Neural cell (in vitro differentiated cells): ENCODE results near the gene IFNL3. TPM values are rescaled to one million over a fixed set of nuclear protein-coding genes. Genes with fewer than 3 reads are reported as not detected.

Source experiments
- H2AFZ ChIP-seq: fragments of 200-600, 300-800 bp; sonication (generic), shearing (Covaris generic); 2 replicates; pipeline ENCODE4 v1.6.0; 2014; ENCODE audit warnings: low read depth, mild to moderate bottlenecking, antibody characterized with exemption, low read length, moderate library complexity
- H3F3A ChIP-seq: fragments of 200-600 bp; shearing (Covaris generic); 2 replicates; pipeline ENCODE4 v1.6.1; 2016; ENCODE audit warnings: mild to moderate bottlenecking, moderate library complexity, mixed read lengths, antibody characterized with exemption, low read length; ENCODE audit not compliant: insufficient read depth, poor library complexity, severe bottlenecking
- H3K27ac ChIP-seq: fragments of 200-600, 300-800 bp; sonication (generic), shearing (Covaris generic); 2 replicates; pipeline ENCODE4 v1.5.1; 2014; ENCODE audit warnings: mild to moderate bottlenecking, low read length, moderate library complexity
- H3K27me3 ChIP-seq: fragments of 300-800, 200-600 bp; sonication (generic), shearing (Covaris generic); 2 replicates; pipeline ENCODE4 v1.6.0; 2014; ENCODE audit warnings: mild to moderate bottlenecking, low read depth, low read length, moderate library complexity; ENCODE audit not compliant: insufficient read depth
- H3K36me3 ChIP-seq: fragments of 300-800, 200-600 bp; sonication (generic), shearing (Covaris generic); 2 replicates; pipeline ENCODE4 v1.5.1; 2014; ENCODE audit warnings: mild to moderate bottlenecking, antibody characterized with exemption, low read length, moderate library complexity; ENCODE audit not compliant: insufficient read depth
- H3K4me2 ChIP-seq: fragments of 300-800, 200-600 bp; sonication (generic), shearing (Covaris generic); 2 replicates; pipeline ENCODE4 v1.6.0; 2014; ENCODE audit warnings: mild to moderate bottlenecking, low read length
- H3K4me3 ChIP-seq: fragments of 300-800, 200-600 bp; sonication (generic), shearing (Covaris generic); 2 replicates; pipeline ENCODE4 v1.5.1; 2014; ENCODE audit warnings: mild to moderate bottlenecking, low read length, moderate library complexity
- H3K79me2 ChIP-seq: fragments of 200-600 bp; shearing (Covaris generic); replicated peaks from 2 replicates; pipeline ENCODE4 v1.6.0; 2014; ENCODE audit warnings: mild to moderate bottlenecking, low read length, moderate library complexity; ENCODE audit not compliant: insufficient read depth
- H3K9ac ChIP-seq: fragments of 300-800, 200-600 bp; sonication (generic), shearing (Covaris generic); 2 replicates; pipeline ENCODE4 v1.6.1; 2016; ENCODE audit warnings: mild to moderate bottlenecking, low read length, mixed read lengths
- H3K9me2 ChIP-seq: fragments of 200-600 bp; shearing (Covaris generic); 2 replicates; pipeline ENCODE4 v1.6.1; 2016; ENCODE audit warnings: mild to moderate bottlenecking, low read length, mixed read lengths; ENCODE audit not compliant: insufficient read depth
- H3K9me3 ChIP-seq: fragments of 200-600, 300-800 bp; sonication (generic), shearing (Covaris generic); 2 replicates; pipeline ENCODE4 v1.6.1; 2016; ENCODE audit warnings: mild to moderate bottlenecking, mixed run types, low read length, moderate library complexity, mixed read lengths
- H4K20me1 ChIP-seq: fragments of 200-600 bp; shearing (Covaris generic); 2 replicates; pipeline ENCODE4 v1.6.1; 2016; ENCODE audit warnings: mild to moderate bottlenecking, mixed run types; ENCODE audit not compliant: insufficient read depth
- EP300 ChIP-seq: fragments of 450-650 bp; conservative IDR thresholded peaks from 2 replicates; pipeline ENCODE4 v1.6.1; 2014; ENCODE audit warnings: antibody characterized with exemption, mild to moderate bottlenecking, moderate library complexity; ENCODE audit not compliant: poor library complexity, severe bottlenecking
- EZH2 ChIP-seq: fragments of 200-600, 300-800 bp; shearing (Covaris generic), sonication (generic); IDR thresholded peaks from 2 replicates; pipeline ENCODE4 v1.6.1; 2014; ENCODE audit warnings: antibody characterized with exemption, low read length, borderline replicate concordance, mild to moderate bottlenecking; ENCODE audit not compliant: insufficient read depth, poor library complexity, severe bottlenecking
- MXI1 ChIP-seq: fragments of 450-650 bp; conservative IDR thresholded peaks from 2 replicates; pipeline ENCODE4 v1.6.1; 2014; ENCODE audit warnings: antibody characterized with exemption, mild to moderate bottlenecking; ENCODE audit not compliant: poor library complexity, severe bottlenecking
- POLR2AphosphoS5 ChIP-seq: IDR thresholded peaks from 2 replicates; pipeline ENCODE4 v1.6.1; 2012
- RAD21 ChIP-seq: fragments of 450-650 bp; conservative IDR thresholded peaks from 2 replicates; pipeline ENCODE4 v1.6.1; 2014; ENCODE audit warnings: antibody characterized with exemption, mild to moderate bottlenecking, moderate library complexity
- REST ChIP-seq: IDR thresholded peaks from 2 replicates; pipeline ENCODE4 v1.6.1; 2012; ENCODE audit warnings: borderline replicate concordance
- SMC3 ChIP-seq: fragments of 450-650 bp; conservative IDR thresholded peaks from 2 replicates; pipeline ENCODE4 v1.6.1; 2014; ENCODE audit warnings: antibody characterized with exemption, mild to moderate bottlenecking, moderate library complexity; ENCODE audit not compliant: poor library complexity
- TAF1 ChIP-seq: IDR thresholded peaks from 2 replicates; pipeline ENCODE4 v1.6.1; 2012; ENCODE audit warnings: low read depth
- polyA plus RNA-seq: library from polyadenylated mRNA; depleted of rRNA; stranded (reverse); fragments of >200 nt; gene quantifications from 2 replicates; pipeline ENCODE4 v1.2.3, GENCODE V29; 2014
- TF ChIP-seq, protein P1 (sequence below): fragments of 450-650 bp; IDR thresholded peaks from 2 replicates; pipeline ENCODE4 v1.5.1; 2014; ENCODE audit warnings: antibody characterized with exemption, mild to moderate bottlenecking, moderate library complexity; ENCODE audit not compliant: poor library complexity, severe bottlenecking

Gene IFNL3
- polyA plus RNA-seq, 1 donor from 2014 or later: not detected

DNA sequence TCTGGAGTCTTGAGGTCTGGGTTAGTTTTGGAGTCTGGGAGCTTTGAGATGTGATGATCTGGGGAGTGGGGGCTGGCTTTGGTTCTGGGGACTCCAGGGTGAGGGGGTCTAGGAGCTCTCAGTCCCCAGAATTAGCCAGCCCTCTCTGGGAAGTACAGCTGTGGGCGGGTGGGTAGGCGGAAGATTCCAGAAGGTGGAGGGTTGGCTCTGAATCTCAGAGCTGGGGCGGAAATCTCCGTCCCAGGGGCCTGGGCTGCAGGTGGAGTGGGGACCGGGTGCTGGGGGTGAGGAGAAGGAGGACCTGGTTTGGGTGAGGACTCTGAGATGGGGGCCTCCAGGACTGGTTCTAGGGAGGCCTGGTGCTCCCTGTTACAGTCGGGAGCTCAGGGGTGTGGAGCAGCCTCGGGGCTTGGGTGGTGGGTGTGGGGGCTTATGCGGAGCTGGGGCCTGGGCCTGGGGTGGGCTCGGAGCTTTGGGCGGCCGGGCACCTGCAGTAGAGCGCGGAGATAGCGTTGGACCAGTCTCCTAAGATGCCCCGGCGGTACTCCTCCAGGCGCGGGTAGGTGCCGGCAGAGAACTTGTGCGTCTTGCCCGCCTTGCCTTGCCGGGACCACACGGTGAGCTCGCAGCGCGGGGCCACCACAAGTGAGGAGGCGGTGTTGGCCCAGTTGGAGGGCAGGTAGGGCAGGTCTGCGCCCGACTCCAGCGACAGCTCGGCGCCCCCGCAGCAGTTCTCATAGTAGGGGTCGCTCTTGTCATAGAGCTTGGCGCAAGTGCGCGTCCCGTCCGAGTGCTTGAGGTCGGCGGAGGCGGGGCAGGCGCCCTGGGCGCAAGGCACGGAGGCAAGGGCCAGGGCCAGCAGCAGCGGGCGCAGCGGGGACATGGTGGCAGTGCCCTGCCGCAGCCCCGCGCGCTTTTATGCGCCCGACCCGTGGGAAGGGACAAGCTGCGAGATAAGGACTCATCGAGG, 41.1 kb downstream of the IFNL3 start, which contains the start of gene SYCN:
SYCN (minus strand) TSS at position 892 of the 970 bp plus-strand sequence; CDS start at position 883, 9 bp downstream.
- no peaks in the 10 kb centered on the region for H4K20me1 ChIP-seq
- H3K9ac ChIP-seq: no peak within 1 kb of the TSS
- no peaks in the 10 kb centered on the region for H3K36me3 ChIP-seq
- H3K9me2 ChIP-seq: no peaks in the 10 kb centered on the region
- TF ChIP-seq, protein P1, sequence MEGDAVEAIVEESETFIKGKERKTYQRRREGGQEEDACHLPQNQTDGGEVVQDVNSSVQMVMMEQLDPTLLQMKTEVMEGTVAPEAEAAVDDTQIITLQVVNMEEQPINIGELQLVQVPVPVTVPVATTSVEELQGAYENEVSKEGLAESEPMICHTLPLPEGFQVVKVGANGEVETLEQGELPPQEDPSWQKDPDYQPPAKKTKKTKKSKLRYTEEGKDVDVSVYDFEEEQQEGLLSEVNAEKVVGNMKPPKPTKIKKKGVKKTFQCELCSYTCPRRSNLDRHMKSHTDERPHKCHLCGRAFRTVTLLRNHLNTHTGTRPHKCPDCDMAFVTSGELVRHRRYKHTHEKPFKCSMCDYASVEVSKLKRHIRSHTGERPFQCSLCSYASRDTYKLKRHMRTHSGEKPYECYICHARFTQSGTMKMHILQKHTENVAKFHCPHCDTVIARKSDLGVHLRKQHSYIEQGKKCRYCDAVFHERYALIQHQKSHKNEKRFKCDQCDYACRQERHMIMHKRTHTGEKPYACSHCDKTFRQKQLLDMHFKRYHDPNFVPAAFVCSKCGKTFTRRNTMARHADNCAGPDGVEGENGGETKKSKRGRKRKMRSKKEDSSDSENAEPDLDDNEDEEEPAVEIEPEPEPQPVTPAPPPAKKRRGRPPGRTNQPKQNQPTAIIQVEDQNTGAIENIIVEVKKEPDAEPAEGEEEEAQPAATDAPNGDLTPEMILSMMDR: no peak
- TF ChIP-seq MXI1: no peak
- no peak for TF ChIP-seq EP300
- TF ChIP-seq REST: no peak
- TF ChIP-seq POLR2AphosphoS5: no peak
- TF ChIP-seq EZH2: no peak
- TF ChIP-seq SMC3: no peak
- TF ChIP-seq TAF1: no peak
- no peak for TF ChIP-seq RAD21
- no peak within 1 kb of the TSS for H3K4me3 ChIP-seq
- no peaks in the 10 kb centered on the region for H3K79me2 ChIP-seq
- H3K27ac ChIP-seq: no peak within 1 kb of the TSS
- H3K9me3 ChIP-seq: no peaks in the 10 kb centered on the region
- H3K4me2 ChIP-seq: no peak within 1 kb of the TSS
- H3K27me3 ChIP-seq: peaks cover 17% of the 10 kb centered on the region
- H2AFZ ChIP-seq: no peak within 1 kb of the TSS
- no peaks in the 10 kb centered on the region for H3F3A ChIP-seq

DNA sequence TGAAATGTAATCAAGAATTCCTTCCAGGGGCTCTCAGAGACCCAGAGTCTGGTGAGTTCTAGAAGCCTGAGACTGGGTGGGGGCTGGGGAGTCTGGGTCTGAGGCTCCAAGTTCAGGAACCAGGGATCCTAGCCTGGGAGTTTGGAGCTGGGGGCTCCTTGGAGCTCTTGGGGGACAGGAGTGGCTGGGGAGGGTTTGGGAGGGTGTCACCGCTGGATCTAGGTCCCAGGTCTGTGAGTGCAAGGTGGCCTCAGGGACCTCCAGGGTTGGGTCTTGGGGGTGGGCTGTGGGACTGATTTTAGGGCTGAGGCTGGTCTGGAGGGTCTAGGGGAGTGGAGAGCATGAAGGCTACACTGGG, 41.8 kb downstream of the IFNL3 start:
- H3K4me2 ChIP-seq: no peak overlapping the region
- no peak overlapping the region for H3K9ac ChIP-seq
- H2AFZ ChIP-seq: no peak overlapping the region
- H3K4me3 ChIP-seq: no peak overlapping the region
- H4K20me1 ChIP-seq: no peaks in the 10 kb centered on the region
- TF ChIP-seq EP300 (no peak), EZH2 (no peak), RAD21 (no peak), TAF1 (no peak), POLR2AphosphoS5 (no peak), REST (no peak), MXI1 (no peak), SMC3 (no peak)
- TF ChIP-seq, protein P1: no peak
- no peaks in the 10 kb centered on the region for H3K9me2 ChIP-seq
- no peaks in the 10 kb centered on the region for H3K36me3 ChIP-seq
- H3K9me3 ChIP-seq: no peaks in the 10 kb centered on the region
- H3K27ac ChIP-seq: no peak overlapping the region
- no peaks in the 10 kb centered on the region for H3F3A ChIP-seq
- H3K79me2 ChIP-seq: no peaks in the 10 kb centered on the region
- H3K27me3 ChIP-seq: peaks cover 20% of the 10 kb centered on the region
